SK-N-SH (cell line): Measurements from ENCODE around the gene PSAP.

ENCODE experiments used
- TEAD4 ChIP-seq: IDR thresholded peaks from 2 replicates; pipeline ENCODE4 v1.4.0; 2012; ENCODE audit warnings: mild to moderate bottlenecking, borderline replicate concordance; ENCODE audit not compliant: insufficient read depth
- TF ChIP-seq, protein P1 (sequence below): IDR thresholded peaks from 2 replicates; pipeline ENCODE4 v1.4.0; 2012; ENCODE audit warnings: low read depth, borderline replicate concordance
- TF ChIP-seq, protein P2 (sequence below): fragments of 200-600 bp; sonication (generic); IDR thresholded peaks from 2 replicates; pipeline ENCODE4 v1.6.1; 2017; ENCODE audit warnings: antibody characterized with exemption, mild to moderate bottlenecking, moderate library complexity
- TF ChIP-seq, protein P3 (sequence below): IDR thresholded peaks from 2 replicates; pipeline ENCODE4 v1.6.1; 2012; ENCODE audit warnings: mild to moderate bottlenecking, low read depth, low read length, moderate library complexity

DNA sequence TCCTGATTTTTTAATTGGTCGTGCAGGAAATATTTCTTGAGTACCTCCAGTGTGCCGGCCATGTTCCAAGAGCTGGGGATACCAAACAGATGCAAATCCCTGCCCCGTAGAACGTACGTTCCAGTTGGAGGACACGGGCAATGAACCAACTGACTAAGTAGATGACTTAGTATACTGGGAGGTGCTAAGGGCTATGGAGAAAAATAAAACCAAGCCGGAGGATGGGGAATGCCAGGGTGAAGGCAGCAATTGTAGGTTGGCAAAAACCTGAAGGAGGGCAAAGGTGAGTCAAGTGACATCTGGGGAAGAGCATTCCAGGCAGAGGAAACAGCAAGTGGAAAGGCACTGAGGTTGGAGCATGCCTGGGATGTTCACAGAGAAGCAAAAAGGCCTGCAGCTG lies 70.9 kb downstream of the PSAP start:
- TF ChIP-seq, protein P1, sequence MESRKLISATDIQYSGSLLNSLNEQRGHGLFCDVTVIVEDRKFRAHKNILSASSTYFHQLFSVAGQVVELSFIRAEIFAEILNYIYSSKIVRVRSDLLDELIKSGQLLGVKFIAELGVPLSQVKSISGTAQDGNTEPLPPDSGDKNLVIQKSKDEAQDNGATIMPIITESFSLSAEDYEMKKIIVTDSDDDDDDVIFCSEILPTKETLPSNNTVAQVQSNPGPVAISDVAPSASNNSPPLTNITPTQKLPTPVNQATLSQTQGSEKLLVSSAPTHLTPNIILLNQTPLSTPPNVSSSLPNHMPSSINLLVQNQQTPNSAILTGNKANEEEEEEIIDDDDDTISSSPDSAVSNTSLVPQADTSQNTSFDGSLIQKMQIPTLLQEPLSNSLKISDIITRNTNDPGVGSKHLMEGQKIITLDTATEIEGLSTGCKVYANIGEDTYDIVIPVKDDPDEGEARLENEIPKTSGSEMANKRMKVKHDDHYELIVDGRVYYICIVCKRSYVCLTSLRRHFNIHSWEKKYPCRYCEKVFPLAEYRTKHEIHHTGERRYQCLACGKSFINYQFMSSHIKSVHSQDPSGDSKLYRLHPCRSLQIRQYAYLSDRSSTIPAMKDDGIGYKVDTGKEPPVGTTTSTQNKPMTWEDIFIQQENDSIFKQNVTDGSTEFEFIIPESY, result no peak
- TF ChIP-seq, protein P2, sequence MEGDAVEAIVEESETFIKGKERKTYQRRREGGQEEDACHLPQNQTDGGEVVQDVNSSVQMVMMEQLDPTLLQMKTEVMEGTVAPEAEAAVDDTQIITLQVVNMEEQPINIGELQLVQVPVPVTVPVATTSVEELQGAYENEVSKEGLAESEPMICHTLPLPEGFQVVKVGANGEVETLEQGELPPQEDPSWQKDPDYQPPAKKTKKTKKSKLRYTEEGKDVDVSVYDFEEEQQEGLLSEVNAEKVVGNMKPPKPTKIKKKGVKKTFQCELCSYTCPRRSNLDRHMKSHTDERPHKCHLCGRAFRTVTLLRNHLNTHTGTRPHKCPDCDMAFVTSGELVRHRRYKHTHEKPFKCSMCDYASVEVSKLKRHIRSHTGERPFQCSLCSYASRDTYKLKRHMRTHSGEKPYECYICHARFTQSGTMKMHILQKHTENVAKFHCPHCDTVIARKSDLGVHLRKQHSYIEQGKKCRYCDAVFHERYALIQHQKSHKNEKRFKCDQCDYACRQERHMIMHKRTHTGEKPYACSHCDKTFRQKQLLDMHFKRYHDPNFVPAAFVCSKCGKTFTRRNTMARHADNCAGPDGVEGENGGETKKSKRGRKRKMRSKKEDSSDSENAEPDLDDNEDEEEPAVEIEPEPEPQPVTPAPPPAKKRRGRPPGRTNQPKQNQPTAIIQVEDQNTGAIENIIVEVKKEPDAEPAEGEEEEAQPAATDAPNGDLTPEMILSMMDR, result no peak
- TF ChIP-seq, protein P3, sequence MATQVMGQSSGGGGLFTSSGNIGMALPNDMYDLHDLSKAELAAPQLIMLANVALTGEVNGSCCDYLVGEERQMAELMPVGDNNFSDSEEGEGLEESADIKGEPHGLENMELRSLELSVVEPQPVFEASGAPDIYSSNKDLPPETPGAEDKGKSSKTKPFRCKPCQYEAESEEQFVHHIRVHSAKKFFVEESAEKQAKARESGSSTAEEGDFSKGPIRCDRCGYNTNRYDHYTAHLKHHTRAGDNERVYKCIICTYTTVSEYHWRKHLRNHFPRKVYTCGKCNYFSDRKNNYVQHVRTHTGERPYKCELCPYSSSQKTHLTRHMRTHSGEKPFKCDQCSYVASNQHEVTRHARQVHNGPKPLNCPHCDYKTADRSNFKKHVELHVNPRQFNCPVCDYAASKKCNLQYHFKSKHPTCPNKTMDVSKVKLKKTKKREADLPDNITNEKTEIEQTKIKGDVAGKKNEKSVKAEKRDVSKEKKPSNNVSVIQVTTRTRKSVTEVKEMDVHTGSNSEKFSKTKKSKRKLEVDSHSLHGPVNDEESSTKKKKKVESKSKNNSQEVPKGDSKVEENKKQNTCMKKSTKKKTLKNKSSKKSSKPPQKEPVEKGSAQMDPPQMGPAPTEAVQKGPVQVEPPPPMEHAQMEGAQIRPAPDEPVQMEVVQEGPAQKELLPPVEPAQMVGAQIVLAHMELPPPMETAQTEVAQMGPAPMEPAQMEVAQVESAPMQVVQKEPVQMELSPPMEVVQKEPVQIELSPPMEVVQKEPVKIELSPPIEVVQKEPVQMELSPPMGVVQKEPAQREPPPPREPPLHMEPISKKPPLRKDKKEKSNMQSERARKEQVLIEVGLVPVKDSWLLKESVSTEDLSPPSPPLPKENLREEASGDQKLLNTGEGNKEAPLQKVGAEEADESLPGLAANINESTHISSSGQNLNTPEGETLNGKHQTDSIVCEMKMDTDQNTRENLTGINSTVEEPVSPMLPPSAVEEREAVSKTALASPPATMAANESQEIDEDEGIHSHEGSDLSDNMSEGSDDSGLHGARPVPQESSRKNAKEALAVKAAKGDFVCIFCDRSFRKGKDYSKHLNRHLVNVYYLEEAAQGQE, result no peak
- TF ChIP-seq TEAD4, result no peak
